Peyer's patch (tissue), 4 donors: Measurements from ENCODE around the gene FAM117B. TPM values are rescaled to one million over a fixed set of nuclear protein-coding genes. Genes with fewer than 3 reads are reported as not detected.
"Not testable (repeated sequence)": the region's sequence is repeated elsewhere in the genome, so short reads cannot be mapped to it uniquely, and the experiment has no call there.

Source experiments
- DNase-seq, 3 donors: peaks; one replicate each; pipeline ENCODE4 v3.0.0-alpha.2; 2017 to 2019
- H3K27ac ChIP-seq, 4 donors: fragments of 200-600 bp; sonication (generic); one replicate each; pipeline ENCODE4 v1.5.1; 2016 to 2019
- H3K27me3 ChIP-seq, 2 donors: fragments of 200-600 bp; sonication (generic); one replicate each; pipeline ENCODE4 v1.5.1; 2019
- H3K36me3 ChIP-seq, 3 donors: fragments of 200-600 bp; sonication (generic); one replicate each; pipeline ENCODE4 v1.5.1; 2016 to 2019
- H3K4me1 ChIP-seq, 4 donors: fragments of 200-600 bp; sonication (generic); one replicate each; pipeline ENCODE4 v1.5.1; 2016 to 2019
- H3K4me3 ChIP-seq, 4 donors: fragments of 200-600 bp; sonication (generic); 1 replicate in 3 of 4; 2 replicates in 1 of 4; pipeline ENCODE4 v1.5.1; 2016 to 2019; ENCODE audit warnings: mild to moderate bottlenecking in 1 of 4
- H3K9me3 ChIP-seq, 4 donors: fragments of 200-600 bp; sonication (generic); one replicate each; pipeline ENCODE4 v1.5.1; 2016 to 2019; ENCODE audit warnings: mild to moderate bottlenecking in 1 of 4
- POLR2A ChIP-seq, 2 donors: fragments of 450-650 bp; IDR thresholded peaks; one replicate each; pipeline ENCODE4 v1.5.1; 2017; ENCODE audit warnings: antibody characterized with exemption in 2 of 2, mild to moderate bottlenecking in 2 of 2, moderate library complexity in 2 of 2
- total RNA-seq, 4 donors: library from RNA; depleted of rRNA; stranded (reverse); fragments of >200 nt; gene quantifications; one replicate each; pipeline ENCODE4 v1.1.0, GENCODE V29; 2016
- TF ChIP-seq, protein P1 (sequence below), 6 experiments: fragments of 450-650 bp in 4 of 6; fragments of 200-600 bp in 2 of 6; sonication (generic) in 1 of 6; IDR thresholded peaks; one replicate each; pipeline ENCODE4 v1.5.1; 2017 to 2019; ENCODE audit warnings: antibody characterized with exemption in 6 of 6, mild to moderate bottlenecking in 3 of 6, moderate library complexity in 1 of 6

The FAM117B gene
- total RNA-seq, 4 donors from 2014 or later: 10.5 to 37.1 (median 21.0) TPM

DNA sequence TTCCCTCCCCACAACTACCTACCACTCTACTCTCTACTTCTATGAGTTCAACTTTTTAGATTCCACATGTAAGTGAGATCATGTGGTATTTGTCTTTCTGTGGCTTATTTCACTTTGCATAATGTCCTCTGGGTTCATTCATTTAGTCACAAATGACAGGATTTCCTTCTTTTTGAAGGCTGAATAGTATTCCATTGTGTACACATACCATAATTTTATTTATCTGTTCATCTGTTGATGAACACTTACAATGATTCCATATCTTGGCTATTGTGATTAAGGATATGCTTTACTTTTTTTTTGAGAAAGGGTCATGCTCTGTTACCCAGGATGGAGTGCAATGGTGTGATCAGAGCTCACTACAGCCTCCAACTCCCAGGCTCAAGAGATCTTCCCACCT, 163.2 kb downstream of the FAM117B start:
- Histone ChIP-seq H3K27me3 (no peaks in the 10 kb centered on the region), H3K36me3 (no peaks in the 10 kb centered on the region), H3K9me3 (no peaks in the 10 kb centered on the region), H3K4me3 (no peak overlapping the region), H3K27ac (no peak overlapping the region), H3K4me1 (no peaks in the 10 kb centered on the region)
- DNase-seq: no peak
- no peak for TF ChIP-seq POLR2A (IDR thresholded peaks at IDR 0.05)
- TF ChIP-seq, protein P1, sequence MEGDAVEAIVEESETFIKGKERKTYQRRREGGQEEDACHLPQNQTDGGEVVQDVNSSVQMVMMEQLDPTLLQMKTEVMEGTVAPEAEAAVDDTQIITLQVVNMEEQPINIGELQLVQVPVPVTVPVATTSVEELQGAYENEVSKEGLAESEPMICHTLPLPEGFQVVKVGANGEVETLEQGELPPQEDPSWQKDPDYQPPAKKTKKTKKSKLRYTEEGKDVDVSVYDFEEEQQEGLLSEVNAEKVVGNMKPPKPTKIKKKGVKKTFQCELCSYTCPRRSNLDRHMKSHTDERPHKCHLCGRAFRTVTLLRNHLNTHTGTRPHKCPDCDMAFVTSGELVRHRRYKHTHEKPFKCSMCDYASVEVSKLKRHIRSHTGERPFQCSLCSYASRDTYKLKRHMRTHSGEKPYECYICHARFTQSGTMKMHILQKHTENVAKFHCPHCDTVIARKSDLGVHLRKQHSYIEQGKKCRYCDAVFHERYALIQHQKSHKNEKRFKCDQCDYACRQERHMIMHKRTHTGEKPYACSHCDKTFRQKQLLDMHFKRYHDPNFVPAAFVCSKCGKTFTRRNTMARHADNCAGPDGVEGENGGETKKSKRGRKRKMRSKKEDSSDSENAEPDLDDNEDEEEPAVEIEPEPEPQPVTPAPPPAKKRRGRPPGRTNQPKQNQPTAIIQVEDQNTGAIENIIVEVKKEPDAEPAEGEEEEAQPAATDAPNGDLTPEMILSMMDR (IDR thresholded peaks at IDR 0.05): no peak

DNA sequence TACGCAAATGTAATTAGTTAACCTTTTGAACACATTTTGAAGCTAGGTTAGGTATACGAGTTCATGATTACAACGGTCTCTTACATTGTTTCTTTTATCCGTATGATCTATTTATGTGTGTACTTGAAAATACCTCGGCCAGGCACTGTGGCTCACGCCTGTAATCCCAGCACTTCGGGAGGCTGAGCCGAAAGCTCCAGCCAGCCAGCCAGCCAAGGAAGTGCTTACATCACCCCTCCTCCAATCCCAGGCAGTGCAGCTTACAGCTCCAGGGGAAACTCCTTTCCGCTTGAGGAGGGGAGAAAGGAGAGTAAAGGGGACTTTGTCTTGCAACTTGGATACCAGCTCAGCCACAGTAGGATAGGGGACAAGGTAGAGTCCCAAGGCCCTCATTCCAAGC, 171.1 kb downstream of the FAM117B start:
- not testable (repeated sequence) for H3K4me1 ChIP-seq, H3K9me3 ChIP-seq, H3K27ac ChIP-seq, DNase-seq, H3K27me3 ChIP-seq, H3K36me3 ChIP-seq, H3K4me3 ChIP-seq

DNA sequence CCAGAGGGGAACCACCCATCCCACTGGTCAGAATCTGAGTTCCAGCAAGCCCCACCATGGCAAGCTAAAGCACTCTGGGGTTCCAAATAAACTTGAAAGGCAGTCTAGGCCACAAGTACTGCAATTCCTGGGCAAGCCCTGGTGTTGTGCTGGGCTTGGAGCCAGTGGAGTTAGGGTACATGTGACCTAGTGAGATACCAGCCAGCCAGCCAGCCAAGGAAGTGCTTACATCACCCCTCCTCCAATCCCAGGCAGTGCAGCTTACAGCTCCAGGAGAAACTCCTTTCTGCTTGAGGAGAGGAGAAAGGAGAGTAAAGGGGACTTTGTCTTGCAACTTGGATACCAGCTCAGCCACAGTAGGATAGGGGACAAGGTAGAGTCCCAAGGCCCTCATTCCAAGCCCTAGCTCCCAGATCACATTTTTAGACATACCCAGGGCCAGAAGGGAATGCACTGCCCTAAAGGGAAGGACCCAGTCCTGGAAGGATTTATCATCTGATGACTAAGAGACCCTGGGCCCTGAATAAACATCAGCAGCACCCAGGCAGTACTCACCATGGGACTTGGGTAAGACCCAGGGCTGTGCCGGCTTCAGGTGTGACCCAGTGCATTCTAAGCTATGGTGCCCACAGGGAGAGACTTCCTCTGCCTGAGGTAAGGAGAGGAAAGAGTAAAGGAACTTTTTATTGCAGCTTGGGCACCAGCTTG, 172.8 kb downstream of the FAM117B start:
- not testable (repeated sequence) for H3K4me1 ChIP-seq, H3K9me3 ChIP-seq, H3K27ac ChIP-seq, H3K27me3 ChIP-seq, H3K4me3 ChIP-seq, H3K36me3 ChIP-seq
- DNase-seq: peak in 2 of 3 donors; percentile 50

DNA sequence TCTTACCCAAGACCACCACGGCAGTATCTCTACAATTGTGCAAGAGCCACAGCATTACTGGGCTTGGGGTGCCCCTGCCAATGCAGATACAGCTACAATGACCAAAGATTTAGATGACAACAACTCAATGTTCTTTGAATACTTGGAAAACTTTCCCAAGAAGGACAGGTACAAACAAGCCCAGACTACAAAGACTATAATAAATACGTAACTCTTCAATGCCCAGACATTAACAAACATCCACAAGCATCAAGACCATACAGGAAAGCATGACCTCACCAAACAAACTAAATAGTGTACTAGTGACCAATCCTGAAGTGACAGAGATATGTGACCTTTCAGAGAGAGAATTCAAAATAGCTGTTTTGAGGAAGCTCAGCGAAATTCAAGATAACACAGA, 174.0 kb downstream of the FAM117B start:
- TF ChIP-seq POLR2A (IDR thresholded peaks at IDR 0.05): no peak
- TF ChIP-seq, protein P1 (IDR thresholded peaks at IDR 0.05): no peak
- no peak overlapping the region for H3K27ac ChIP-seq
- no peaks in the 10 kb centered on the region for H3K9me3 ChIP-seq
- no peaks in the 10 kb centered on the region for H3K4me1 ChIP-seq
- no peaks in the 10 kb centered on the region for H3K27me3 ChIP-seq
- DNase-seq: no peak
- no peaks in the 10 kb centered on the region for H3K36me3 ChIP-seq
- H3K4me3 ChIP-seq: no peak overlapping the region

DNA sequence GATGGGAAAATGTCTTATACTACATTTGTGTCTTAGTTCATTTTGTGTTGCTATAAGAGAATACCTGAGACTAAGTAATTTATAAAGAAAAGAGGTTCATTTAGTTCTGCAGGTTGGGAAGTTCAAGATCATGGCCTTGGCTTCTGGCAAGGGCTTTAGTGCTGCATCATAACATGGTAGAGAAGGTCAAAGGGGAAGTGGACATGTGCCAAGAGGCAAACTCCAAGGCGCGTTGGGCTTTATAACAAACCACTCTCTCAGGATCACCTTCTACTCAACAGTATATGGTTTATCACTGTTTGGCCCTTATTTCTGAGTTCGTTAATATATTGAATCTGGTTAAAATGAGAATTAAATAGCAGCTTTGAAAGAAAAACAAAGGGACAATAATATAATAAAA, 178.6 kb downstream of the FAM117B start:
- H3K4me3 ChIP-seq: no peak overlapping the region
- DNase-seq: no peak
- H3K27ac ChIP-seq: no peak overlapping the region
- H3K27me3 ChIP-seq: no peaks in the 10 kb centered on the region
- H3K36me3 ChIP-seq: no peaks in the 10 kb centered on the region
- TF ChIP-seq, protein P1 (IDR thresholded peaks at IDR 0.05): no peak
- no peak for TF ChIP-seq POLR2A (IDR thresholded peaks at IDR 0.05)
- no peaks in the 10 kb centered on the region for H3K9me3 ChIP-seq
- H3K4me1 ChIP-seq: no peaks in the 10 kb centered on the region

DNA sequence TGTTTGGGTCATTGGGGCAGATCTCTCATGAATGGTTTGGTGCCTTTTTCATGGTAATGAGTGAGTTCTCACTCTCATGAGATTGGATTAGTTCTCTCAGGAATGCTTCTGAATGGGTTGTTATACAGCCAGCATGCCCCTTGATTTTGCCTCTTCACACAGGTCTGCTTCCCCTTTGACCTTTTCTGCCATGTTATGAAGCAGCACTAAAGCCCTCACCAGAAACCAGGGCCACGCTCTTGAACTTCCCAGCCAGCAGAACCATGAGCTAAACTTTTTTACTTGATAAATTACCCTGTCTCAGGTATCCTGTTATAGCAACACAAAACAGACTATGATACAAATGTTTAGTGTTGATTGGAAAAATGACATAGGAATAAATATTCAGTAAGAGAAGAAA, 179.5 kb downstream of the FAM117B start:
- Histone ChIP-seq H3K27me3 (no peaks in the 10 kb centered on the region), H3K4me1 (no peaks in the 10 kb centered on the region), H3K4me3 (no peak overlapping the region), H3K36me3 (no peaks in the 10 kb centered on the region), H3K9me3 (no peaks in the 10 kb centered on the region), H3K27ac (no peak overlapping the region)
- DNase-seq: no peak
- no peak for TF ChIP-seq POLR2A (IDR thresholded peaks at IDR 0.05)
- TF ChIP-seq, protein P1 (IDR thresholded peaks at IDR 0.05): no peak
